Upper lobe of left lung (tissue), 4 donors: Measurements from ENCODE around the gene SACS.

ENCODE experiments used
- POLR2AphosphoS5 ChIP-seq, 2 donors: sonication (generic); formaldehyde crosslinking; IDR thresholded peaks; one replicate each; pipeline ENCODE4 v1.5.1; 2017; ENCODE audit warnings: antibody characterized with exemption in 2 of 2
- TF ChIP-seq, protein P1 (sequence below), 6 experiments: fragments of 450-650 bp in 4 of 6; fragments of 200-600 bp in 2 of 6; sonication (generic) in 2 of 6; IDR thresholded peaks; one replicate each; pipeline ENCODE4 v1.5.1; 2016 to 2019; ENCODE audit warnings: antibody characterized with exemption in 6 of 6

GRCh38 chr13:23288995-23289394, 144.5 kb downstream of the SACS start:
- no peak for TF ChIP-seq POLR2AphosphoS5 (IDR thresholded peaks at IDR 0.05)
- TF ChIP-seq, protein P1, sequence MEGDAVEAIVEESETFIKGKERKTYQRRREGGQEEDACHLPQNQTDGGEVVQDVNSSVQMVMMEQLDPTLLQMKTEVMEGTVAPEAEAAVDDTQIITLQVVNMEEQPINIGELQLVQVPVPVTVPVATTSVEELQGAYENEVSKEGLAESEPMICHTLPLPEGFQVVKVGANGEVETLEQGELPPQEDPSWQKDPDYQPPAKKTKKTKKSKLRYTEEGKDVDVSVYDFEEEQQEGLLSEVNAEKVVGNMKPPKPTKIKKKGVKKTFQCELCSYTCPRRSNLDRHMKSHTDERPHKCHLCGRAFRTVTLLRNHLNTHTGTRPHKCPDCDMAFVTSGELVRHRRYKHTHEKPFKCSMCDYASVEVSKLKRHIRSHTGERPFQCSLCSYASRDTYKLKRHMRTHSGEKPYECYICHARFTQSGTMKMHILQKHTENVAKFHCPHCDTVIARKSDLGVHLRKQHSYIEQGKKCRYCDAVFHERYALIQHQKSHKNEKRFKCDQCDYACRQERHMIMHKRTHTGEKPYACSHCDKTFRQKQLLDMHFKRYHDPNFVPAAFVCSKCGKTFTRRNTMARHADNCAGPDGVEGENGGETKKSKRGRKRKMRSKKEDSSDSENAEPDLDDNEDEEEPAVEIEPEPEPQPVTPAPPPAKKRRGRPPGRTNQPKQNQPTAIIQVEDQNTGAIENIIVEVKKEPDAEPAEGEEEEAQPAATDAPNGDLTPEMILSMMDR (IDR thresholded peaks at IDR 0.05): no peak
